ENCODE measurements around the gene PLCH1.

DNA sequence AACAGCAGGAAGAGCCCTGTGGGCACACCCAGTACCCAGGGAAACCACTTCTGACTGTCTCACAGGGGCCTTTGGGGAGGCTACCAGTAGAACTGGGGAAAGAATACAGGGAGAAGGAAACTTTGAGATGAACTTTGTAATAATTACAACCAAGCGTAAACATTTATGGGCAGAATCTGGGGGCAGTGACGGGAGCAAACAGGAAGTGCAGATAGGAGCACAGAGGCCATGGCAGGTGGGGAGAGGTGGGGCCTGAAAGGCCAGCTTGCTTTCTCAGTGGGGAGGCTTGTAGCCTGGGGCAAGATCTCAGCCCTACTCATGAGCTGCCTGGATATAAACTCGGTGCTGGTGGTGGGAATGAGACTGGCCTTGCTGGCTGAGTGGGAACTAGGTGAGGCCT lies 209.8 kb downstream of the PLCH1 start:
- TF ChIP-seq, protein P1, sequence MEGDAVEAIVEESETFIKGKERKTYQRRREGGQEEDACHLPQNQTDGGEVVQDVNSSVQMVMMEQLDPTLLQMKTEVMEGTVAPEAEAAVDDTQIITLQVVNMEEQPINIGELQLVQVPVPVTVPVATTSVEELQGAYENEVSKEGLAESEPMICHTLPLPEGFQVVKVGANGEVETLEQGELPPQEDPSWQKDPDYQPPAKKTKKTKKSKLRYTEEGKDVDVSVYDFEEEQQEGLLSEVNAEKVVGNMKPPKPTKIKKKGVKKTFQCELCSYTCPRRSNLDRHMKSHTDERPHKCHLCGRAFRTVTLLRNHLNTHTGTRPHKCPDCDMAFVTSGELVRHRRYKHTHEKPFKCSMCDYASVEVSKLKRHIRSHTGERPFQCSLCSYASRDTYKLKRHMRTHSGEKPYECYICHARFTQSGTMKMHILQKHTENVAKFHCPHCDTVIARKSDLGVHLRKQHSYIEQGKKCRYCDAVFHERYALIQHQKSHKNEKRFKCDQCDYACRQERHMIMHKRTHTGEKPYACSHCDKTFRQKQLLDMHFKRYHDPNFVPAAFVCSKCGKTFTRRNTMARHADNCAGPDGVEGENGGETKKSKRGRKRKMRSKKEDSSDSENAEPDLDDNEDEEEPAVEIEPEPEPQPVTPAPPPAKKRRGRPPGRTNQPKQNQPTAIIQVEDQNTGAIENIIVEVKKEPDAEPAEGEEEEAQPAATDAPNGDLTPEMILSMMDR (IDR thresholded peaks at IDR 0.05), result no peak
- TF ChIP-seq POLR2A (IDR thresholded peaks at IDR 0.05), result no peak

Measured in uterus (tissue), 2 donors.